ENCODE data around the gene SOX18.
A peak's percentile ranks its signal among the peaks of the same experiment; 100 is the strongest.

The SOX18 gene

DNA sequence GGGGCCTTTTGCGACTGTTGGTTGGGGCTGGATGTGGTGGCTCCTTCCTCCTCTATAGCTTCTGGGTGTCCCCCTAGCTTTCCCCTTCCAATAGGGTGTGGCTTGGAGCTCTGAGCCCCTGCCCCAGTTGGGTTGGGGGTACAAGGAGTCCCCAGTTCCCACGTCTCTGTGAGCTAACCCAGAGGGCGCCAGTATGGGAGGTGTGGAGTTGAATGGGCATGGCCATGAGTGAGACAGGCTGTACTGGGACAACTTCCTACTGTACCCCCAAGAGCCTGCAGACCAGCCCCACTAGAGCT lies 12.3 kb downstream of the SOX18 start:
- no peak for DNase-seq

DNA sequence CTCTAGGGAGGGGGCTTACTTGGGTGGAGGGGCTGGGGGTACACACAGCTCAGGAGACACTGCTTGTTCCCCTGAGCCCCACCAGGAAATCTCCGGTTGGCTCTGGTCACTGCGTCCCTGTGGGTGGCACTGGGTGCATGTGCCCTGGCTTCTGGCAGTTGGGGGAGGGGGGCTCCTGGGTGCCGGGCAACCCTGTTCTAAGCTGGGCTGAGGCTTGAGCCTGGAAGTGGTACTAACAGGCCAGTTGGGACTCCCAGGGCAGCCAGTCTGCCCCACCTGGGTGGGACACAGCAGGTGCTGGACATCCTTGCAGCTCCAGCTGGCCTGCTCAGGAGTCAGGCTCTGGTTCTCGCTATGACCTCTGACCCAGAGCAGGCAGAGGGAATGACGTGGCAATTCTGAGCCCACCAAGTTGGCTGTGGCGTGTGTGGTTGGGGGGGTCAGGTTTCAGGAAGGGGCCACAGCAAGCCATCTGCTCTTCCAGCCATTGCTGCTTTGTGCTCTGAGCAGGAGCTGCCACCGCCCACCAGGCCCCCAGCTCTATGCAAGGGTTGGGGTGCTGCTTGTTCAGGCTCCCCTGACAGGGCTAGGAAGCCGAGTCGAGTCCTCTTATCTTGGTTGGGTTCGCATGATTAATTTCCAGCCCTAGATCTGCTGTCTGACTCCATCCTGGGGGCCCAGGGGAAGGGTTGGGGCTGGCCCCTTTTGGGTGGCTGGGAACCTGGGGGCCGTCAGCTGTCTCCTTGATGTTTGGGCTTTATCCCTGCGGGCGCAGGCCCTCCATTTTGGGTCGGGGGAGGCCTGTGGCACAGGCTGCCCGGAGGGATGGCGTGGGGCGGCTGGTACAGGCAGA lies 12.9 kb downstream of the SOX18 start:
- DNase-seq: no peak

DNA sequence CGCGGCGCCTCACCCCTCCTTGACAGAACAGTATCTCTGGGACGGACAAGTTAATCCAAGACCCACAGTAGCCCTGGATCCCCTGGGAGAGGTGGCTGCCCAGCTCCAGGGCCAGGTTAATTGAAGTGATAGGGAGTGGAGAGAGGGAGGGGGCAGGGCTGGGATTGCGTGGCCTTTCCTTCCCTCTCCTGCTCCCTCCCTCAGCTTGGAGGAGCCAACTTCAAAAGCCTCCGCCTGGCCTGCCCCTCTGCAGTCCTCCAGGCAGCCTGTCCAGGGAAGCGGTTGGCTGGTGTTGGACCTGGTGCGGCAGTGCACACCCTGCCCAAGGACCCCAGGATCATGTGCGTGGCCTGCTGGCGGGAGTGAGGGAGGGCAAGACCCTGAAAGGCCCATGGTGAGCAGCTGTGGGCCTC lies 13.5 kb downstream of the SOX18 start, which contains the start of gene C20orf204:
C20orf204 (plus strand) TSS at position 250 of the 413 bp plus-strand sequence; CDS start at position 392, 142 bp downstream.
- DNase-seq: no peak

DNA sequence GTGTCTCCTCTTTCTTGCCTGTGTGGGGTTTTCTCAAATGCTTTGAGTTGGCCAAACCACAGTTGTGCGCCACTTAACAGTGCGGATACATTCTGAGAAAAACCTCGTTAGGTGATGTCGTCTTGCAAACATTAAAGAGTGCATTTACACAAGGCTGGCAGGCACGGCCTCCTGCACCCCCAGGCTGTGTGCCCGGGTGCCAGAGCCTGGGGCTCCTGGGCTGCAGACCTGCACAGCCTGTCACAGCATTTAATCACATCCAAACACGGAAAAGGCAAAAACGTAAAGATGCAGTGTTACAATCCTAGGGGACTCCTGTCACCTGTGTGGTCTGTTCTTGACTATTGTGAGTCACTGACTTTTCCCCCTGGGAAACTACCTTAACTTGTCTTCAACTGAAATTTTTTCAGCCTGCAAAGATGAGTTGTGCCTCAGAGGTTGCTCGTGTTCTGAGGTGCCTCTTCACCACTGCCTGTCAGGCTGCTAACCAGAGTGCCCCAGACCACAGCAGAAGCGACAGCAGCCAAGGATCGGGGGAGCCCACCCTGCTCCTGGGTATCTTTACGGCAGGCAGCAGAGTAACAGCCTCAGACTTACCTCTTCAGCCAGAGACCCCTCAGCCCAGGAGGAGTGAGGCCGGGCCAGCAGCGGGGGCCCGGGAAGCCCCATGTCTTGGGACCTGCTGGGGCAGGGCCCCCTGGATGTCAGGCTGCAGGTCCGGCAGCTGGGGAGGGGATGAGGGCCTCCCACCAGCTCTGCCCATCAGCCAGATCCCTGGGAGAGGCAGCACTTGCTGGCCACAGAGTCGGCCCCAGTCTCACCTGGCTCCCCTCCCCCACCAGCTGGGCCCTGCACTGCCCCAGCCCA lies 14.1 kb downstream of the SOX18 start:
- peak; percentile 44 for DNase-seq

DNA sequence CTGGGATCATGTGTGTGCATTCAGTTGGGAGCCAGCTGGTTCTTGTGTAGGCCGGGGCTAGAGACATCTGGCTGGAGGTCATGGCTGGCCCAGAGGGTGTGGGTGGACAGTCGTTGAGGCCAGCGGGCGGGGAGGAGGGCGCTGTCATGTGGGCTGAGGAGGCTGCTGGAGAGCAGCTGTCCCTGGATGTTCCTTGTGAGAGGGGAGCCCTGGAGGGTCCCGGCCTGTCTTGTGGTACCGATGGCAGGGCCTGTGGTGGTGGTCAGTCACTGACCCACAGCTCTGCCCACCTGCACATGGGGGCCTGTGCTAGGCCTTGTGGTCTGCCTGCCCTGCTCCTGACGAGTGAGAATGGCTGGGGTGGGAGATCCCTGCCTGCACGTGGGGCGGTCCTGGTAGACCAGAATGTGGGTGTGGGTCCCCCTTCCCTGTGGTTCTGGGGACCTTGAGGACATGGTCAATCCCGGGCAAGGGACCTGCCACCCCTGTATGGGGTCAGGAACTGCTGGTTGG lies 15.4 kb downstream of the SOX18 start:
- DNase-seq: no peak

DNA sequence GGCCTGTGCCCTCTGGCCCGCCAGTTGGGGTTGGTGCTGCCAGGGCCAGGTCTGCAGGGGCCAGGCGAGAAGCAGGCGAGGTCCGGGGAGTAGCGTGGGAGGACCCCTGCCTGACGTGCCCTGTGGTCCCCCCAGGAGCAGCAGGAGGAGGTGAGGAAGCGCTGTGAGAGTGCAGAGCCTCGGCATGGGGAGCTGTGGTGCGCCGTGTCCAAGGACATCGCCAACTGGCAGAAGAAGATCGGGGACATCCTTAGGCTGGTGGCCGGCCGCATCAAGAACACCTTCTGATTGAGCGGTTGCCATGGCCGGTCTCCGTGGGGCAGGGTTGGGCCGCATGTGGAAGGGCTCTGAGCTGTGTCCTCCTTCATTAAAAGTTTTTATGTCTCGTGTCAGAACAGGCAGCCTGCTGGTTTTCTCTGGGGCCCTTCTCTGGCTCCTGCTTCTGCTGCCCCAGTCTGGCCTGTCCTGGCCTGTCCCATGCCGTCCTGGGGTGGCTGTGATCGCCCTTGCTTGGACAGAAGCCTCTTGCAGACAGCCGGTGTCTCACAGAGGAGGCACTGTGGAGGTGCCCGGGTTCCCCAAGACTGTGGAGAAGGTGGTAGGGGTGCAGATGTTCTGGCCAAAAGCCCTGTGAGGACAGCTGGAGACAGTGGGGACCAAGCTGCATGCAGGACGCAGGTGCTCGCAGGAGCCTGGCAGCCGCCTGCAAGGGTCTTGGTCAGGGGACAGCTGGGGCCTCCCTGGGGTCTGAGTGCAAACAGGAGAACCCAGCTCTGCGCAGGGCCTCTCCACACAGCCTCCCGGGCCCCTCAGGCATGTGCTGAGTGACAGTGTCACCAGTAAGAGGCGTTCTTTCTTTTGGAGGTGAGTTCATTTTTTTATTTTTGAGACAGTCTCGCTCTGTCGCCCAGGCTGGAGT lies 16.5 kb downstream of the SOX18 start:
- DNase-seq: no peak

DNA sequence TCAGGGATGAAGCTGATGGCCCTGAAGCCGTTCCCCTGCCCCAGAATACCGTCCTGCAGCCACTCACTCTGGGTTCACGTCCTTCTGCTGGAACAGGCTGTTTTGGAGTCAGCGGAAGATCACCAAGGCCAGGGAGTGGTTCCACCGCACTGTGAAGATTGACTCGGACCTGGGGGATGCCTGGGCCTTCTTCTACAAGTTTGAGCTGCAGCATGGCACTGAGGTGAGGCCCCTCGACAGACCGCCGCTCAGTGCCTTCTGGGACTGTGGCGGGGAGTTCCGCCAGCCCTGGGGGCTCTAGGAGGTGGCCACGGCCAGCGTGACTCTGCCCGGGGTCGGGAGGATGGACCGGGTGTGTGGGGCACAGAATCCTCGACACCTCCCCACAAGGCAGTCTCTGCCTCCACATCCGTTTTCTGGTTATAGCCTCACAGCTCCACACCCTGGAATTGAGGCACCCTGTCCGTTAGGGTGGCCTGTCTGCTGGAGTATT lies 17.6 kb downstream of the SOX18 start:
- DNase-seq: no peak

DNA sequence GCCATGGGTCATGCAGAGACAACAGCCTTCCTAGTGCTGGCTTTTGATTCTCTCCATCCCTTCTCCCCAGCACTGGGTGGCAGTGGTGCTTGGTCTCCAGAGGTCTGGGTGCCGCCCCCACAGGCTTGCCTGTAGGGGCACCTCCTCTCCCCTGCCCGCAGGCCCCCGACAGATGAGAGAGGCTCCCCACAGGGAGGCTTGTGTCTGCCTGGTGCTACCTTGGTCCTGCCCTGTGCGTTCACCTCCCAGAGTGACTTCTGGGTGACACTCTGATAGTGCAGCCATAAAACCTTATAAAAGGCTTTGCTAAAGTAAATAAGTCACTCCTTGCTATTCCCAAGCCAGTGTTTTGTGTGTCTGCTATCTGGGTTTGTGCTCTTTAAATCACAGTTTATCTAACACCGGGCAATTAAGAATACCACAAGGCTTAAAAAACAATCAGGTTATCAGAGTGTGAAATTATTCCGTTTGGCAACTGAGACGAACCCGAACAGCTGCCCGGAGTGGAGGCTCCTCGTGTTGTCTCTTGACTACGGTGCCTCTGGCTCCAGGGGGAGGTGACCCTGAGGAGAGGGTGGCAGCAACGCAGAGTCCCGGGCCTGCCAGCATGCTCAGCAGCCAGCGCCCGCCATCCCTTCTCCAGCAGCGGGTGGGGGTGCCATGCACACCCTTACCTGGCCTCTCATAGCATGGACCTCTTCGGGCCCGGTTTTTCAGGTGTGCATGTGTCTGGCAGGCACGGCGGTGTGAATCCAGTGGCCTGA lies 18.9 kb downstream of the SOX18 start:
- DNase-seq: no peak

DNA sequence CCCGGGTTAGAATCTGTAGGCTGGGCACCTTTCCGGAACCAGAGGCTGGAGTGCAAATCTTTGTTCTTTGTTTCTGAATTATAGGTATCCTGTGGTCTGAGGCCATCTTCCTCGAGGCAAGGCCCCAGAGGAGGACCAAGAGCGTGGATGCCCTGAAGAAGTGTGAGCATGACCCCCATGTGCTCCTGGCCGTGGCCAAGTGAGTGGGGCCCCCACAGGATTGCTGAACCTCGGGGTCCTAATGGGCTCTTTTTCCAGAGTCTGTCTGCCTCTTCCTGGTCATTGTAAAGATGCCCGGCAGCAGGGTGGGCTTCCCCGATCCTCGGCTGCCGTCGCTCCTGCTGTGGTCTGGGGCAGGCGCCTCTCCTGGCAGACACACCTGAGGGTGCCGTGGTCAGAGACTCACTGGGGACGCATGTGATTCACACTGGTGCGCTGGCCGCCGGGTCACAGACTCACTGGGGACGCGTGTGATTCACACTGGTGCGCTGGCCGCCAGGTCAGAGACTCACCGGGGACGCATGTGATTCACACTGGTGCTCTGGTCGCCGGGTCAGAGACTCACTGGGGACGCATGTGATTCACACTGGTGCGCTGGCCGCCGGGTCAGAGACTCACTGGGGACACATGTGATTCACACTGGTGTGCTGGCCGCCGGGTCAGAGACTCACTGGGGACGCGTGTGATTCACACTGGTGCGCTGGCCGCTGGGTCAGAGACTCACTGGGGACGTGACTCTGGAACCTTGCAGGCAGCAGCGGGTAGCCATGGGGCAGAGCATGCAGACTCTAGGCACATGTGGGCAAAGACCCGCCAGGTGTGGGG lies 19.9 kb downstream of the SOX18 start:
- DNase-seq: no peak

DNA sequence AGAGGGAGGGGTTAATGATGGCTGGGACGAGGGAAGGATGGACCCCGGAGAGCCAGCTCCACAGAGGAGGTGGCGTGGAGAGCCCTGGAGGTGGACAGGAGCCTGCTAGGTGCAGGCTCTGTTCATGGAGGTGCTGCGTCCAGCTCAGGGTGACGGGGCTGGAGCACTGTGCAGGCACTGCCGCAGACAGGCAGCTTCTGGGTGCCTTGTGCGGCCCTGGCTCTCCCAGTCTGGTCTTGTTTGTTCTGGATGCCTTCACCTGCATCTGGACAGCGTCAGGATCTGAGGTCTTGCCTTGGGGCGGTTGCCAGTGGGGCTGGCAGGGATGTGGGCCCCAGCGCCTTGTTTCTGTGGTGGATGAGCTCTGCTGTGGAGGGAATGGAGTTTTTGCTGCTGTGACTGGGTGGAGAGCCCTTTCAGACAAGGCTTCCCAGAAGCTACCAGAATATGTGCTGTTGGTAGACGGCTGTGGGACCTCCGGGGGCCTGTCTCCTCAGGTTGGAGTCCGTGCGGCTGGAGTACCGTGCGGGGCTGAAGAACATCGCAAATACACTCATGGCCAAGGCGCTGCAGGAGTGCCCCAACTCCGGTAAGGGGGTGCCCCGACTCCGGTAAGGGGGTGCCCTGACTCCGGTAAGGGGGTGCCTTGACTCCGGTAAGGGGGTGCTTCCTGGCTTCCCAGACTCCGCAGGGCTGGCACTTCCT lies 21.3 kb downstream of the SOX18 start:
- no peak for DNase-seq

DNA sequence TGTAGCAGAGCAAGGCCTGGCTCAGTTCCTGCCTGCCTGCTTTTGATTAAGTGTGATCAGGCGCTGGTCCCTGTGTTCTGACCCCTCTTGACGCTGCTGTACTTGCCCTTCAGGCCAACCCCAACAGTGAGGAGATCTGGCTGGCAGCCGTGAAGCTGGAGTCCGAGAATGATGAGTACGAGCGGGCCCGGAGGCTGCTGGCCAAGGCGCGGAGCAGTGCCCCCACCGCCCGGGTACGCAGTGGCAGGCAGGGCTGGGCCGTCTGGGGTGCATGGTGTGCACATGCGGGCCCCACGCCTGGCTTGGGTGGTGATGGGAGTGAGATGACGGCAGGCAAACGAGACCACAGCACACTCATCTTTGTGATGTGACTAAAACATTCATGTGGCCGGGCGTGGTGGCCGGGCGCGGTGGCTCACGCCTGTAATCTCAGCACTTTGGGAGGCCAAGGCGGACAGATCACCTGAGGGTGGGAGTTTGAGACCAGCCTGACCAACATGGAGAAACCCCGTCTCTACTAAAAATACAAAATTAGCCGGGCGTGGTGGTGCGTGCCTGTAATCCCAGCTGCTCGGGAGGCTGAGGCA lies 23.5 kb downstream of the SOX18 start:
- no peak for DNase-seq

DNA sequence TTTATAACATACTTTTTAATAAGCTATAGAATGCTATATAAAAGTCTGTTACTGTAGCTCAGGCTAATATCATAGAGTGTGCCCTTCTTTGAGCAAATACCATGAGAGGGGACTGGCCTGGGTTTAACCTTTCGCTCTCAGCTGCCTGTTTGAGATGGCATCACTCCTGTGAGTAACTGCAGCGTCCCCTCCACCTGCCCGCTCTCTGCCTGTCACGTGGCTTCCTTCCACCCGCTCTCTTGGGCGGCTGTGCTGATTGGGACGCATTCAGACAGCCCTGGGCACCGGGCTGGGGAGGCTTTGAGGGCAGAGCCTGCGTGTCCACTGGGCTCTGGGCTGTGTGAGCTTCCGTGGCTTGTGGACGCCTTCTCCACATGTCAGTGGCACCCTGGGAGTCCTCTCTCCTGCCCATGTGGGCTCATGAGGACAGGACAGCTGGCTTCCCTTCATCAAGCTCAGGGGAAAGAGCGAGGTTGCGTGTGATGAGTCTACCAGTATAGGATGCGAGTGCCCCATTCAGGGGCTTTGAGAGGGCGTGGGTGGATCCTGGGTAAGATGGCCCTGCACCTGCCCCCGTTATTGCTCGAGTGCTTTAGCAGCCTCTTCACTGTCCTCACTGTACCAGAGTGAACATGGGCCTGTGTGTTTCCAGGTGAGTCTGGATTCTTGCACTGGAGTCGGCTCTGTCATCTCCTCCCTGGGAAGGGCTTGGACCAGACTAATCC lies 24.2 kb downstream of the SOX18 start:
- DNase-seq: no peak

DNA sequence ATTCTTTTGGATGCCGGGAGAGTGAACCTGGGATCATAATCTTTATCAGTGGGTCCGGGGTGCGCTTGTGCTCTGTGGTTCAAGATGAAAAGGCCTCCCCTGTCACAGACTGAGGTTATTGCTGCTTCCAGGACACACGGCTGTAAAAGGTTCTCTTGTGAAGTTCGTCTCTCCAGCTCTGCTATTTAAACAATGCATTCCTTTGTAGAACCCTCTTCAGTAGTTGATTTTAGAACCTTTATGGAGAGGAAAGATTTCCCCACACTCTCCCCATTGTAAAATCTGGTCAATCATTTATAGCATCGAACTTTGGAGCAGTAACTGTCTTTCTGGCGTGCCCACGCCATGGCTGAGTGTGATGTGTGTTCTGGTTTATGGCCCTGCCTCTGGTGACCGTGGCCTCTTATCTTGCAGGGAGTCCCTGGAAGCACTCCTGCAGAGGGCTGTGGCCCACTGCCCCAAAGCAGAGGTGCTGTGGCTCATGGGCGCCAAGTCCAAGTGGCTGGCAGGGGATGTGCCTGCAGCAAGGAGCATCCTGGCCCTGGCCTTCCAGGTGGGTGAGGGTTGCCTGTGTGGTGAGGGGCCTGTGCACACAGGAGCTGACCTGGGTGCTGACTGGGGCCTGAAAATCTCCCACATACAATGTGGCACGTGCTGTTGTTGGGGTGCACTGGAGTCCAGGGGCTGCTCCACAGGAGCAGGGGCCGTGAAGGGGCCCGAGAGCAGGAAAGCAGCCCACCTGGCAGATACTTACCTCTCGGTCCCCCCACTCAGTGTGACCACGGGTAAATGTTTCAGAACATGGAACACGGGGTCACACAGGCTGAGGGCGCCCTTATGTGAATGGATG lies 25.1 kb downstream of the SOX18 start:
- DNase-seq: no peak

DNA sequence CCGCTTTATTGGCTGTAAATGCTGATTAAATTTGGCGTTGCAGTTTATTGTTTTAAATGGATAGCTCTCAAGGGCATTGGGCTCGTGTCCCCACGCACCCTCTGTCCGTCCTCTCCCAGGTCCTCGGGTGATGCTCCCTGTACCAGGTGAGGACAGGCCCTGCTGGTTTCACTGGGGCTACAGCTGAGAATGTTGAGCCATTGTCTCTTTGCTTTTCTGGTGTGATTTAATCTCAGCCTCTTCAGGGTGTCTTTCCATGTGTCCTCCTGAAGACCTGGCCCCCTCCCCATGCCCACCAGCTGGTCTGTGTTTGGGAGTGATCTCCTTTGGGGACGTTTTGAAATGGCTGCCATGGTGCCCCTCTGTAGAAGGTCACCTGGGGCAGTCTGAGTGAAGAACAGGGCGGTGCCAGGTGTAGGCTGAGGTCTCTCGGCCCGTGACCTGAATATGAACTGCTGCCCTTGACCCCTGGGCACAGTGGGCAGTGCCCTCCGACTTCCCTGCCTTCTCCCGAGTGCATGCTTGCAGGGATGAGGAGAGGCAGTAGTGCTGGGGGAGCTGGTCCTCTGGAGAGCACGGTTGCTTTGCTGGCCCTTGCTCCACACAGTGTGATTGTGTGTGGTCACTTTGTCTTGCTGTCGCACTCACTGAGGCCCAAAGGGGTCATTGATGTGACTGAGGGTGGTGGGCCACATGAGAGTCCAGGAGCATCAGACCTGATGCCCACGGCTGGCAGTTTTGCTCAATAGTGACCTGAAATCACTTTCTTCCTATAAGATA lies 25.9 kb downstream of the SOX18 start:
- DNase-seq: no peak

DNA sequence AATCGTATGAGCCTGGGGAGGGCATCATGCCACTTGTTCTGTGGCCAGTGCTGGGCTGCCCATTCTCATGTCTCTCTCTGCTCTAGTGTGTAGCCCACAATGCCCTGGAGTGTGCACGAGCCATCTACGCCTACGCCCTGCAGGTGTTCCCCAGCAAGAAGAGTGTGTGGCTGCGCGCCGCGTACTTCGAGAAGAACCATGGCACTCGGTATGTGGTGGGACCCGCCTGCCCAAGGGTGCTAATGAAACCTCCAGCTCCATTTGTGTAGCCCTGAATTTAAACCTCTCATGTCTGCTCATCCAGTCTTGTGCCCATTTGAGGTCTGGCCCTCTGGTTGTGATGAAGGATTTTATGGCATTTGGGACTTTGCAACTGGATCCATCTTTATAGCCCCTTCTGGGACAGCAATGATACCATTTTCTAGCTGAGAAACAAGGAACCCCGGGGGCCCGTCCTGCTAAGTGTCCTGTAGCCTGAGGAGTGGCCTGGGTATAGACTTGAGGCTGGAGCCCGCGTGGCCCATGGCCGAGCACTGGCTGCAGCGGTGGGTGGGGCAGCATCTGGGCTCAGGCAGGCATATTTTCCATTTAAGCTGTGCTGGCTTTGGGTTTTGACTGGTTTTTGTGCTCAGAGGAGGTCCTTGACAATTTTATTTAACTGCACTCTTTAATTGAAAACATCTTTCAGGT lies 26.6 kb downstream of the SOX18 start:
- no peak for DNase-seq

DNA sequence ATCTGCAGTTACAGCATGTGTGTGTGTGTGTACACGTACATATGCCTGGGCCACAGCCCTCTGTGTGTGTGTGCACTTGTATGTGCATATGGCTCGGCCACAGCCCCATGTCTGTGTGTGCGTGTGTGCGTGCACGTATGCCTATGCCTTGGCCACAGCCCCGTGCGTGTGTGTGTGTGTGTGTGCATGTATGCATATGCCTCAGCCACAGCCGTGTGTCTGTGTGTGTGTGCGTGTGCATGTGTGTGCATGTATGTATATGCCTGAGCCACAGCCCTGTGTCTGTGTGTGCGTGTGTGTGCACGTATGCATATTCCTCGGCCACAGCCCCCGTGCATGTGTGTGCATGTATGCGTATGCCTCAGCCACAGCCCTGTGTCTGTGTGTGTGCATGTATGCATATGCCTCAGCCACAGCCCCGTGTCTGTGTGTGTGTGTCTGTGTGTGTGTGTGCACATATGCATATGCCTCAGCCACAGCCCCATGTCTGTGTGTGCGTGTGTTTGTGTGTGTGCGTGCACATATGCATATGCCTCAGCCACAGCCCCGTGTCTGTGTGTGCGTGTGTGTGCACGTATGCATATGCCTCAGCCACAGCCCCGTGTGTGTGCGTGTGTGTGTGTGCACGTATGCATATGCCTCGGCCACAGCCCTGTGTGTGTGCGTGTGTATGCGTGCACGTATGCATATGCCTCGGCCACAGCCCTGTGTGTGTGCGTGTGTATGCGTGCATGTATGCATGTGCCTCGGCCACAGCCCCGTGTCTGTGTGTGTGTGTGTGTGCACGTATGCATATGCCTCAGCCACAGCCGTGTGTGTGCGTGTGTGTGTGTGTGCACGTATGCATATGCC lies 28.1 kb downstream of the SOX18 start:
- DNase-seq: no peak
